ENCODE measurements around the gene FSTL1. TPM values are rescaled to one million over a fixed set of nuclear protein-coding genes. Genes with fewer than 3 reads are reported as not detected.
"Not testable (repeated sequence)": the region's sequence is repeated elsewhere in the genome, so short reads cannot be mapped to it uniquely, and the experiment has no call there.

FSTL1 gene
- total RNA-seq, 4 donors from 2014 or later: 9.4 to 258 (median 70.7) TPM

GRCh38 chr3:120382941-120383447 is 67.8 kb downstream of the FSTL1 start:
- no peaks in the 10 kb centered on the region for H3K4me1 ChIP-seq
- no peak for TF ChIP-seq POLR2A (IDR thresholded peaks at IDR 0.05)
- no peak for TF ChIP-seq CTCF (IDR thresholded peaks at IDR 0.05)
- intact Hi-C loops (cut with DNase I): no loop called here
- no peaks in the 10 kb centered on the region for H3K27me3 ChIP-seq
- no peak overlapping the region for H3K27ac ChIP-seq
- no peaks in the 10 kb centered on the region for H3K36me3 ChIP-seq
- no peak for DNase-seq
- H3K9me3 ChIP-seq: no peaks in the 10 kb centered on the region
- WGBS, 2 donors: 65 to 66% methylated on average over 2 of the region's 2 CpGs
- no peak overlapping the region for H3K4me3 ChIP-seq

- Histone ChIP-seq H3K36me3 (no peaks in the 10 kb centered on the region), H3K4me1 (no peaks in the 10 kb centered on the region), H3K27me3 (no peaks in the 10 kb centered on the region), H3K4me3 (no peak overlapping the region), H3K27ac (no peak overlapping the region), H3K9me3 (no peaks in the 10 kb centered on the region)
- intact Hi-C loops (cut with DNase I): no loop called here
- no peak for DNase-seq
- WGBS, 2 donors: 83 to 89% methylated on average over 2 of the region's 2 CpGs
- no peak for TF ChIP-seq CTCF (IDR thresholded peaks at IDR 0.05)
Measured at GRCh38 chr3:120381503-120381902, 69.3 kb downstream of the FSTL1 start.

- 44% methylated on average over 3 of the region's 12 CpGs; no CpG with 5 or more reads in 1 of the 2 donors for WGBS, 2 donors
- H3K4me1 ChIP-seq; H3K4me3 ChIP-seq; H3K27ac ChIP-seq; intact Hi-C loops (cut with DNase I); H3K9me3 ChIP-seq; DNase-seq; H3K36me3 ChIP-seq; H3K27me3 ChIP-seq: not testable (repeated sequence)
Measured at GRCh38 chr3:120377948-120378347, 72.8 kb downstream of the FSTL1 start.

GRCh38 chr3:120370463-120370862 is 80.3 kb downstream of the FSTL1 start:
- no peak for DNase-seq
- no peaks in the 10 kb centered on the region for H3K36me3 ChIP-seq
- no peak overlapping the region for H3K4me3 ChIP-seq
- TF ChIP-seq CTCF (IDR thresholded peaks at IDR 0.05) (no peak), POLR2A (IDR thresholded peaks at IDR 0.05) (no peak)
- intact Hi-C loops (cut with DNase I): no loop called here
- H3K27me3 ChIP-seq: no peaks in the 10 kb centered on the region
- no peak overlapping the region for H3K27ac ChIP-seq
- no peaks in the 10 kb centered on the region for H3K4me1 ChIP-seq
- no peaks in the 10 kb centered on the region for H3K9me3 ChIP-seq

GRCh38 chr3:120369037-120369467 is 81.7 kb downstream of the FSTL1 start:
- Histone ChIP-seq H3K36me3 (no peaks in the 10 kb centered on the region), H3K4me1 (no peaks in the 10 kb centered on the region), H3K27me3 (no peaks in the 10 kb centered on the region), H3K27ac (no peak overlapping the region), H3K9me3 (no peaks in the 10 kb centered on the region), H3K4me3 (no peak overlapping the region)
- WGBS, 2 donors: 25 to 48% methylated on average over 2 of the region's 2 CpGs
- intact Hi-C loops (cut with DNase I): no loop called here
- TF ChIP-seq CTCF (IDR thresholded peaks at IDR 0.05): no peak
- no peak for TF ChIP-seq POLR2A (IDR thresholded peaks at IDR 0.05)
- no peak for DNase-seq

GRCh38 chr3:120368172-120368571 is 82.6 kb downstream of the FSTL1 start:
- intact Hi-C loops (cut with DNase I): no loop called here
- Histone ChIP-seq H3K4me3 (no peak overlapping the region), H3K4me1 (no peaks in the 10 kb centered on the region), H3K27ac (no peak overlapping the region), H3K27me3 (no peaks in the 10 kb centered on the region), H3K36me3 (no peaks in the 10 kb centered on the region), H3K9me3 (no peaks in the 10 kb centered on the region)
- no peak for DNase-seq
- 63 to 67% methylated on average over 3 of the region's 3 CpGs for WGBS, 2 donors
- no peak for TF ChIP-seq POLR2A (IDR thresholded peaks at IDR 0.05)
- TF ChIP-seq CTCF (IDR thresholded peaks at IDR 0.05): no peak
